Neural cell (in vitro differentiated cells): Measurements from ENCODE around the gene TXNDC11. TPM values are rescaled to one million over a fixed set of nuclear protein-coding genes. Genes with fewer than 3 reads are reported as not detected.

Experiments
- H2AFZ ChIP-seq: fragments of 200-600, 300-800 bp; sonication (generic), shearing (Covaris generic); 2 replicates; pipeline ENCODE4 v1.6.0; 2014; ENCODE audit warnings: low read depth, mild to moderate bottlenecking, antibody characterized with exemption, low read length, moderate library complexity
- H3F3A ChIP-seq: fragments of 200-600 bp; shearing (Covaris generic); 2 replicates; pipeline ENCODE4 v1.6.1; 2016; ENCODE audit warnings: mild to moderate bottlenecking, moderate library complexity, mixed read lengths, antibody characterized with exemption, low read length; ENCODE audit not compliant: insufficient read depth, poor library complexity, severe bottlenecking
- H3K27ac ChIP-seq: fragments of 200-600, 300-800 bp; sonication (generic), shearing (Covaris generic); 2 replicates; pipeline ENCODE4 v1.5.1; 2014; ENCODE audit warnings: mild to moderate bottlenecking, low read length, moderate library complexity
- H3K27me3 ChIP-seq: fragments of 300-800, 200-600 bp; sonication (generic), shearing (Covaris generic); 2 replicates; pipeline ENCODE4 v1.6.0; 2014; ENCODE audit warnings: mild to moderate bottlenecking, low read depth, low read length, moderate library complexity; ENCODE audit not compliant: insufficient read depth
- H3K36me3 ChIP-seq: fragments of 300-800, 200-600 bp; sonication (generic), shearing (Covaris generic); 2 replicates; pipeline ENCODE4 v1.5.1; 2014; ENCODE audit warnings: mild to moderate bottlenecking, antibody characterized with exemption, low read length, moderate library complexity; ENCODE audit not compliant: insufficient read depth
- H3K4me2 ChIP-seq: fragments of 300-800, 200-600 bp; sonication (generic), shearing (Covaris generic); 2 replicates; pipeline ENCODE4 v1.6.0; 2014; ENCODE audit warnings: mild to moderate bottlenecking, low read length
- H3K4me3 ChIP-seq: fragments of 300-800, 200-600 bp; sonication (generic), shearing (Covaris generic); 2 replicates; pipeline ENCODE4 v1.5.1; 2014; ENCODE audit warnings: mild to moderate bottlenecking, low read length, moderate library complexity
- H3K79me2 ChIP-seq: fragments of 200-600 bp; shearing (Covaris generic); replicated peaks from 2 replicates; pipeline ENCODE4 v1.6.0; 2014; ENCODE audit warnings: mild to moderate bottlenecking, low read length, moderate library complexity; ENCODE audit not compliant: insufficient read depth
- H3K9ac ChIP-seq: fragments of 300-800, 200-600 bp; sonication (generic), shearing (Covaris generic); 2 replicates; pipeline ENCODE4 v1.6.1; 2016; ENCODE audit warnings: mild to moderate bottlenecking, low read length, mixed read lengths
- H3K9me2 ChIP-seq: fragments of 200-600 bp; shearing (Covaris generic); 2 replicates; pipeline ENCODE4 v1.6.1; 2016; ENCODE audit warnings: mild to moderate bottlenecking, low read length, mixed read lengths; ENCODE audit not compliant: insufficient read depth
- H3K9me3 ChIP-seq: fragments of 200-600, 300-800 bp; sonication (generic), shearing (Covaris generic); 2 replicates; pipeline ENCODE4 v1.6.1; 2016; ENCODE audit warnings: mild to moderate bottlenecking, mixed run types, low read length, moderate library complexity, mixed read lengths
- H4K20me1 ChIP-seq: fragments of 200-600 bp; shearing (Covaris generic); 2 replicates; pipeline ENCODE4 v1.6.1; 2016; ENCODE audit warnings: mild to moderate bottlenecking, mixed run types; ENCODE audit not compliant: insufficient read depth
- EP300 ChIP-seq: fragments of 450-650 bp; conservative IDR thresholded peaks from 2 replicates; pipeline ENCODE4 v1.6.1; 2014; ENCODE audit warnings: antibody characterized with exemption, mild to moderate bottlenecking, moderate library complexity; ENCODE audit not compliant: poor library complexity, severe bottlenecking
- EZH2 ChIP-seq: fragments of 200-600, 300-800 bp; shearing (Covaris generic), sonication (generic); IDR thresholded peaks from 2 replicates; pipeline ENCODE4 v1.6.1; 2014; ENCODE audit warnings: antibody characterized with exemption, low read length, borderline replicate concordance, mild to moderate bottlenecking; ENCODE audit not compliant: insufficient read depth, poor library complexity, severe bottlenecking
- MXI1 ChIP-seq: fragments of 450-650 bp; conservative IDR thresholded peaks from 2 replicates; pipeline ENCODE4 v1.6.1; 2014; ENCODE audit warnings: antibody characterized with exemption, mild to moderate bottlenecking; ENCODE audit not compliant: poor library complexity, severe bottlenecking
- POLR2AphosphoS5 ChIP-seq: IDR thresholded peaks from 2 replicates; pipeline ENCODE4 v1.6.1; 2012
- RAD21 ChIP-seq: fragments of 450-650 bp; conservative IDR thresholded peaks from 2 replicates; pipeline ENCODE4 v1.6.1; 2014; ENCODE audit warnings: antibody characterized with exemption, mild to moderate bottlenecking, moderate library complexity
- SMC3 ChIP-seq: fragments of 450-650 bp; conservative IDR thresholded peaks from 2 replicates; pipeline ENCODE4 v1.6.1; 2014; ENCODE audit warnings: antibody characterized with exemption, mild to moderate bottlenecking, moderate library complexity; ENCODE audit not compliant: poor library complexity
- TAF1 ChIP-seq: IDR thresholded peaks from 2 replicates; pipeline ENCODE4 v1.6.1; 2012; ENCODE audit warnings: low read depth
- polyA plus RNA-seq: library from polyadenylated mRNA; depleted of rRNA; stranded (reverse); fragments of >200 nt; gene quantifications from 2 replicates; pipeline ENCODE4 v1.2.3, GENCODE V29; 2014
- TF ChIP-seq, protein P1 (sequence below): IDR thresholded peaks from 2 replicates; pipeline ENCODE4 v1.6.1; 2012; ENCODE audit warnings: borderline replicate concordance
- TF ChIP-seq, protein P2 (sequence below): fragments of 450-650 bp; IDR thresholded peaks from 2 replicates; pipeline ENCODE4 v1.5.1; 2014; ENCODE audit warnings: antibody characterized with exemption, mild to moderate bottlenecking, moderate library complexity; ENCODE audit not compliant: poor library complexity, severe bottlenecking

TXNDC11 gene
- polyA plus RNA-seq, 1 donor from 2014 or later, result 10.9 TPM

- Histone ChIP-seq H3K27ac (no peak overlapping the region), H3K4me2 (no peak overlapping the region), H3K79me2 (peaks cover 15% of the 10 kb centered on the region), H3K9ac (no peak overlapping the region), H3K4me3 (no peak overlapping the region), H4K20me1 (no peaks in the 10 kb centered on the region), H3K9me3 (no peaks in the 10 kb centered on the region), H3K27me3 (no peaks in the 10 kb centered on the region), H2AFZ (no peak overlapping the region), H3F3A (no peaks in the 10 kb centered on the region), H3K36me3 (peaks cover 4% of the 10 kb centered on the region), H3K9me2 (no peaks in the 10 kb centered on the region)
- TF ChIP-seq SMC3 (no peak), RAD21 (no peak), TAF1 (no peak), EZH2 (no peak), EP300 (no peak), POLR2AphosphoS5 (no peak), MXI1 (no peak)
- TF ChIP-seq, protein P1, sequence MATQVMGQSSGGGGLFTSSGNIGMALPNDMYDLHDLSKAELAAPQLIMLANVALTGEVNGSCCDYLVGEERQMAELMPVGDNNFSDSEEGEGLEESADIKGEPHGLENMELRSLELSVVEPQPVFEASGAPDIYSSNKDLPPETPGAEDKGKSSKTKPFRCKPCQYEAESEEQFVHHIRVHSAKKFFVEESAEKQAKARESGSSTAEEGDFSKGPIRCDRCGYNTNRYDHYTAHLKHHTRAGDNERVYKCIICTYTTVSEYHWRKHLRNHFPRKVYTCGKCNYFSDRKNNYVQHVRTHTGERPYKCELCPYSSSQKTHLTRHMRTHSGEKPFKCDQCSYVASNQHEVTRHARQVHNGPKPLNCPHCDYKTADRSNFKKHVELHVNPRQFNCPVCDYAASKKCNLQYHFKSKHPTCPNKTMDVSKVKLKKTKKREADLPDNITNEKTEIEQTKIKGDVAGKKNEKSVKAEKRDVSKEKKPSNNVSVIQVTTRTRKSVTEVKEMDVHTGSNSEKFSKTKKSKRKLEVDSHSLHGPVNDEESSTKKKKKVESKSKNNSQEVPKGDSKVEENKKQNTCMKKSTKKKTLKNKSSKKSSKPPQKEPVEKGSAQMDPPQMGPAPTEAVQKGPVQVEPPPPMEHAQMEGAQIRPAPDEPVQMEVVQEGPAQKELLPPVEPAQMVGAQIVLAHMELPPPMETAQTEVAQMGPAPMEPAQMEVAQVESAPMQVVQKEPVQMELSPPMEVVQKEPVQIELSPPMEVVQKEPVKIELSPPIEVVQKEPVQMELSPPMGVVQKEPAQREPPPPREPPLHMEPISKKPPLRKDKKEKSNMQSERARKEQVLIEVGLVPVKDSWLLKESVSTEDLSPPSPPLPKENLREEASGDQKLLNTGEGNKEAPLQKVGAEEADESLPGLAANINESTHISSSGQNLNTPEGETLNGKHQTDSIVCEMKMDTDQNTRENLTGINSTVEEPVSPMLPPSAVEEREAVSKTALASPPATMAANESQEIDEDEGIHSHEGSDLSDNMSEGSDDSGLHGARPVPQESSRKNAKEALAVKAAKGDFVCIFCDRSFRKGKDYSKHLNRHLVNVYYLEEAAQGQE, result no peak
- TF ChIP-seq, protein P2, sequence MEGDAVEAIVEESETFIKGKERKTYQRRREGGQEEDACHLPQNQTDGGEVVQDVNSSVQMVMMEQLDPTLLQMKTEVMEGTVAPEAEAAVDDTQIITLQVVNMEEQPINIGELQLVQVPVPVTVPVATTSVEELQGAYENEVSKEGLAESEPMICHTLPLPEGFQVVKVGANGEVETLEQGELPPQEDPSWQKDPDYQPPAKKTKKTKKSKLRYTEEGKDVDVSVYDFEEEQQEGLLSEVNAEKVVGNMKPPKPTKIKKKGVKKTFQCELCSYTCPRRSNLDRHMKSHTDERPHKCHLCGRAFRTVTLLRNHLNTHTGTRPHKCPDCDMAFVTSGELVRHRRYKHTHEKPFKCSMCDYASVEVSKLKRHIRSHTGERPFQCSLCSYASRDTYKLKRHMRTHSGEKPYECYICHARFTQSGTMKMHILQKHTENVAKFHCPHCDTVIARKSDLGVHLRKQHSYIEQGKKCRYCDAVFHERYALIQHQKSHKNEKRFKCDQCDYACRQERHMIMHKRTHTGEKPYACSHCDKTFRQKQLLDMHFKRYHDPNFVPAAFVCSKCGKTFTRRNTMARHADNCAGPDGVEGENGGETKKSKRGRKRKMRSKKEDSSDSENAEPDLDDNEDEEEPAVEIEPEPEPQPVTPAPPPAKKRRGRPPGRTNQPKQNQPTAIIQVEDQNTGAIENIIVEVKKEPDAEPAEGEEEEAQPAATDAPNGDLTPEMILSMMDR, result no peak
These were observed 8.0 kb downstream of the TXNDC11 start for GRCh38 chr16:11734653-11735043.

GRCh38 chr16:11734025-11734652 lies 8.5 kb downstream of the TXNDC11 start:
- TF ChIP-seq, protein P1, result no peak
- TF ChIP-seq EP300, result no peak
- no peak for TF ChIP-seq EZH2
- TF ChIP-seq POLR2AphosphoS5, result no peak
- TF ChIP-seq, protein P2, result no peak
- TF ChIP-seq SMC3, result no peak
- TF ChIP-seq RAD21, result no peak
- TF ChIP-seq TAF1, result no peak
- no peak for TF ChIP-seq MXI1
- Histone ChIP-seq H3F3A (no peaks in the 10 kb centered on the region), H3K79me2 (peaks cover 10% of the 10 kb centered on the region), H4K20me1 (no peaks in the 10 kb centered on the region), H2AFZ (no peak overlapping the region), H3K9me2 (no peaks in the 10 kb centered on the region), H3K4me2 (no peak overlapping the region), H3K27ac (no peak overlapping the region), H3K27me3 (no peaks in the 10 kb centered on the region), H3K9ac (no peak overlapping the region), H3K36me3 (peaks cover 4% of the 10 kb centered on the region), H3K4me3 (no peak overlapping the region), H3K9me3 (no peaks in the 10 kb centered on the region)
